DND-41 (cell line): ENCODE measurements around the gene CHN1.

Experiments
- ATAC-seq: fragments of 200-7000 bp; cut with Tn5 transposase; 3 replicates; pipeline ENCODE4 v1.9.1; 2021; ENCODE audit warnings: low read depth; ENCODE audit not compliant: insufficient read depth
- DNase-seq: peaks from one replicate; pipeline ENCODE4 v3.0.0-alpha.2; 2020
- H2AFZ ChIP-seq: 2 replicates; pipeline ENCODE4 v1.6.0; 2012; ENCODE audit warnings: low read depth, low read length
- H3K27ac ChIP-seq: 2 replicates; pipeline ENCODE4 v1.5.1; 2012; ENCODE audit warnings: low read length, inconsistent platforms
- H3K27me3 ChIP-seq: fragments of 200-600 bp; sonication (generic); 2 replicates; pipeline ENCODE4 v1.6.0; 2012; ENCODE audit warnings: low read length, mild to moderate bottlenecking, inconsistent platforms; ENCODE audit not compliant: insufficient read depth, poor library complexity
- H3K36me3 ChIP-seq: 2 replicates; pipeline ENCODE4 v1.5.1; 2012; ENCODE audit warnings: low read length, inconsistent platforms; ENCODE audit not compliant: insufficient read depth
- H3K4me1 ChIP-seq: 2 replicates; pipeline ENCODE4 v1.5.1; 2012; ENCODE audit warnings: mild to moderate bottlenecking, low read length; ENCODE audit not compliant: insufficient read depth
- H3K4me2 ChIP-seq: 2 replicates; pipeline ENCODE4 v1.6.0; 2012; ENCODE audit warnings: mild to moderate bottlenecking, moderate library complexity, low read length, inconsistent platforms; ENCODE audit not compliant: insufficient read depth
- H3K4me3 ChIP-seq, 2 experiments: fragments of 200-600 bp in 1 of 2; shearing (Covaris generic) in 1 of 2; 2 replicates each; pipeline ENCODE4 v1.5.1; 2012 to 2016; ENCODE audit warnings: inconsistent platforms in 2 of 2, low read length in 2 of 2, mild to moderate bottlenecking in 2 of 2, low read depth in 1 of 2, moderate library complexity in 1 of 2
- H3K79me2 ChIP-seq: 2 replicates; pipeline ENCODE4 v1.6.0; 2012; ENCODE audit warnings: low read length, inconsistent platforms; ENCODE audit not compliant: insufficient read depth
- H3K9ac ChIP-seq: 2 replicates; pipeline ENCODE4 v1.6.0; 2012; ENCODE audit warnings: low read depth, mild to moderate bottlenecking, inconsistent platforms, low read length, moderate library complexity
- H3K9me3 ChIP-seq: 2 replicates; pipeline ENCODE4 v1.5.1; 2012; ENCODE audit warnings: low read length, moderate library complexity, mild to moderate bottlenecking, inconsistent platforms; ENCODE audit not compliant: insufficient read depth, severe bottlenecking
- H4K20me1 ChIP-seq: 2 replicates; pipeline ENCODE4 v1.6.0; 2012; ENCODE audit warnings: low read length; ENCODE audit not compliant: insufficient read depth
- EZH2 ChIP-seq: IDR thresholded peaks from 3 replicates; pipeline ENCODE4 v1.6.1; 2012; ENCODE audit warnings: borderline replicate concordance, low read depth, mild to moderate bottlenecking, moderate library complexity, low read length, inconsistent platforms; ENCODE audit not compliant: severe bottlenecking
- TF ChIP-seq, protein P1 (sequence below): IDR thresholded peaks from 2 replicates; pipeline ENCODE4 v1.5.1; 2012; ENCODE audit warnings: borderline replicate concordance, low read length, moderate library complexity, mild to moderate bottlenecking; ENCODE audit not compliant: poor library complexity, severe bottlenecking; ENCODE audit errors: extremely low read depth

The CHN1 gene

DNA sequence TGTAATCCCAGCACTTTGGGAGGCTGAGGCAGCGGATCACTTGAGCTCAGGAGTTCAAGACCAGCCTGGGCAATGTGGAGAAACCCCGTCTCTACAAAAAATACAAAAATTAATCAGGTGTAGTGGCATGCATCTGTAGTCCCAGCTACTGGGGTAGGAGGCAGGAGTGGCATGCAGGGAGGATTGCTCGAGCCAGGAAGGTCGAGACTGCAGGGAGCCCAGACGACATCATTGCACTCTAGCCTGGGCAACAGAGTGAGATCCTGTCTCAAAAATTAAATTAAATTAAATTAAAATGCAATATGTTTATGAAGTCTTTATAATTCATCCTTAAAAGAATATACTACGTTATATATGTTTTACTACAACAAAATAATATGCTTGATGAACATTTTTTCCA lies 38.1 kb downstream of the CHN1 start:
- H3K4me1 ChIP-seq: peaks cover 13% of the 10 kb centered on the region
- no peaks in the 10 kb centered on the region for H3K27me3 ChIP-seq
- DNase-seq (no peak), ATAC-seq (no peak)
- no peaks in the 10 kb centered on the region for H3K79me2 ChIP-seq
- TF ChIP-seq EZH2: no peak
- no peak overlapping the region for H3K9ac ChIP-seq
- H3K36me3 ChIP-seq: no peaks in the 10 kb centered on the region
- H3K4me3 ChIP-seq: no peak overlapping the region
- no peaks in the 10 kb centered on the region for H3K9me3 ChIP-seq
- H4K20me1 ChIP-seq: peaks cover 3% of the 10 kb centered on the region; the same call in 1 of the 2 replicates
- no peak overlapping the region for H3K4me2 ChIP-seq
- H3K27ac ChIP-seq: no peak overlapping the region
- H2AFZ ChIP-seq: no peak overlapping the region

DNA sequence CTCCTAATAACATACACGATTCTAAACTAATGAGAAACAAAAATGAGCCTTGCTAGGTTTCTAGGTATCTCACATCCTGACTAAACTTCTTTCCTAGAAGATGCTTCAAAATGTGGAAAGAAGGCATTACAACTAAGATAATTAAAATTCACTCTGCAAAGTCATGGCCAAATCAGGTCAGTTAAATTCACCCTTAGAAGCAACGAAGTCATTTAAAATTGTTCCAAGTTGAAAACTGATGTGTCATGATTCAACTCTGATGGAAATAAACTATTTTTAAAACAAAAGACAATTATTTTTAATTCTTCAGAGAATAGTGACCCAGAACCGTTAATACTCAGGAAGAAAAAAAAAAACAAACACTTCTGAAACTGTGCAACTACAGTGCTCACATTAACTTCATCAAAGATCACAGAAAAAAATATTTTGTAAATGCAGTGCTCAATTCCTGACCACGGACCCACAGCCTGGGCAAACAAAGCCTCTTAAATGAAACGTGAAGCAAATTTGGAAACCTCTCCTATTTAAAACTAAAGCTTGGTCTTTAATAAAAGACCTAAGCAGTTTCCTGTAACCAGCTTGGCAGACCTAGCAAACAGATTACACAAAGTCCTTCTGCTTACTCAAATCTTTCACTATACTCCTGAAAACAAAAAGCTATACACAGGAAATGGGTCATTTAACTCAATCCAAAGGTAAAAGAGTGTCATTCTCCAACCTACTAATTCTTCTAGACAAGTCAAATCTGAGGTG lies 39.0 kb downstream of the CHN1 start:
- Histone ChIP-seq H3K27me3 (no peaks in the 10 kb centered on the region), H3K27ac (no peak overlapping the region), H3K9ac (no peak overlapping the region), H3K4me1 (peaks cover 13% of the 10 kb centered on the region), H4K20me1 (peaks cover 3% of the 10 kb centered on the region; the same call in 1 of the 2 replicates), H2AFZ (no peak overlapping the region), H3K79me2 (no peaks in the 10 kb centered on the region), H3K9me3 (no peaks in the 10 kb centered on the region), H3K36me3 (no peaks in the 10 kb centered on the region), H3K4me2 (no peak overlapping the region), H3K4me3 (no peak overlapping the region)
- TF ChIP-seq, protein P1, sequence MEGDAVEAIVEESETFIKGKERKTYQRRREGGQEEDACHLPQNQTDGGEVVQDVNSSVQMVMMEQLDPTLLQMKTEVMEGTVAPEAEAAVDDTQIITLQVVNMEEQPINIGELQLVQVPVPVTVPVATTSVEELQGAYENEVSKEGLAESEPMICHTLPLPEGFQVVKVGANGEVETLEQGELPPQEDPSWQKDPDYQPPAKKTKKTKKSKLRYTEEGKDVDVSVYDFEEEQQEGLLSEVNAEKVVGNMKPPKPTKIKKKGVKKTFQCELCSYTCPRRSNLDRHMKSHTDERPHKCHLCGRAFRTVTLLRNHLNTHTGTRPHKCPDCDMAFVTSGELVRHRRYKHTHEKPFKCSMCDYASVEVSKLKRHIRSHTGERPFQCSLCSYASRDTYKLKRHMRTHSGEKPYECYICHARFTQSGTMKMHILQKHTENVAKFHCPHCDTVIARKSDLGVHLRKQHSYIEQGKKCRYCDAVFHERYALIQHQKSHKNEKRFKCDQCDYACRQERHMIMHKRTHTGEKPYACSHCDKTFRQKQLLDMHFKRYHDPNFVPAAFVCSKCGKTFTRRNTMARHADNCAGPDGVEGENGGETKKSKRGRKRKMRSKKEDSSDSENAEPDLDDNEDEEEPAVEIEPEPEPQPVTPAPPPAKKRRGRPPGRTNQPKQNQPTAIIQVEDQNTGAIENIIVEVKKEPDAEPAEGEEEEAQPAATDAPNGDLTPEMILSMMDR: no peak
- no peak for TF ChIP-seq EZH2
- ATAC-seq (peak; percentile 40; the same call in 2 of the 3 replicates), DNase-seq (no peak)

DNA sequence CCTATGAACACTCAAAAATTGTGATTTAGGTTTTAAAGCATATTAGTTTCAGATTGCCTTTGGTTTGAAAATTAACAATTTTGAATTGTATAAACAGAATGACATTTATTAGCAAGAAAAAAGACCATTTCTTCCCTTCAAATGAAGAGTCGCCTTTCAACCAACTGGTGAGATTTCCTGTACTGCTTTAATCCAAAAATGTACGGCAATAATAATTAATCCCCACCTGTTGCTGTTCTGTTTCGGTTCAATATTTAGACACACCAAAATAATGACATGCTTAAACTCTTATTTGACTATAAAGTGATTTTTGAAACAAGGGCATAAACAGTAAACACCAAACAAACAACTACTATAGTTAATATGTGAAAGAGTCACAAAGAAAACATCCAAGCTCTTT lies 39.6 kb downstream of the CHN1 start:
- TF ChIP-seq EZH2: no peak
- TF ChIP-seq, protein P1: no peak
- Histone ChIP-seq H3K36me3 (no peaks in the 10 kb centered on the region), H3K4me1 (peaks cover 13% of the 10 kb centered on the region), H3K79me2 (no peaks in the 10 kb centered on the region), H4K20me1 (peaks cover 3% of the 10 kb centered on the region; the same call in 1 of the 2 replicates), H3K9me3 (no peaks in the 10 kb centered on the region), H3K27me3 (no peaks in the 10 kb centered on the region), H2AFZ (no peak overlapping the region), H3K27ac (no peak overlapping the region), H3K4me3 (no peak overlapping the region), H3K9ac (no peak overlapping the region), H3K4me2 (no peak overlapping the region)
- DNase-seq: no peak
- no peak for ATAC-seq

DNA sequence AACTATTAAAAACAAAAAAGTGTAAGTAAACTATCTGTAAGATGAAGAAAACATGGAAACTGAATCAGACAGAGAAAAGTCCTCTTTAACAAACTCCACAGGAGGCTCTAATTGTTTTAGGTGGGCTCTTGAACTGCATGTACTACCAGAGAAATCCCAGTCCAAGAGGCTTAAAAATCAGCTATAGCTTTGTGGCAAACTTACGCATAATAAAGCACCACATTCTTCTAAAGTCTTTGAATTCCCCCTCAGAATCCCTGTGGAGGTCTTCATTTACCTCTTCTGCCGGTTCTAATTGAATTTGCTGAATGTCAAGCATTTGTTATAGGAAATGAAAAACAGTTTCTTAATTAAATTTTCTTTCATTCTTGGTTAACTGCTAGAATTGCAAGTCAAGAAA lies 40.8 kb downstream of the CHN1 start:
- TF ChIP-seq EZH2: no peak
- TF ChIP-seq, protein P1: no peak

More for the DNA sequence above, 40.8 kb downstream of the CHN1 start:
- ATAC-seq (no peak), DNase-seq (no peak)
- Histone ChIP-seq H3K9me3 (no peaks in the 10 kb centered on the region), H4K20me1 (peaks cover 3% of the 10 kb centered on the region; the same call in 1 of the 2 replicates), H3K27me3 (no peaks in the 10 kb centered on the region), H3K79me2 (no peaks in the 10 kb centered on the region), H3K36me3 (no peaks in the 10 kb centered on the region), H3K4me2 (no peak overlapping the region), H3K9ac (no peak overlapping the region), H3K4me3 (no peak overlapping the region), H3K27ac (no peak overlapping the region), H2AFZ (no peak overlapping the region), H3K4me1 (peaks cover 13% of the 10 kb centered on the region)
